ENCODE results near the gene UGT1A9.

GRCh38 chr2:233792720-233793119 lies 121.0 kb downstream of the UGT1A9 start:
- TF ChIP-seq CTCF (conservative IDR thresholded peaks at IDR 0.05 in 1 of 2, IDR thresholded peaks at IDR 0.05 in 1 of 2; ENCODE audit: low read depth in 1 of 2, low read length in 2 of 2) (no peak), EZH2 (IDR thresholded peaks at IDR 0.05; ENCODE audit: low read length, missing control alignments) (no peak)

Measured in fibroblast of lung (primary cell).